ENCODE results near the gene LARP1.

DNA sequence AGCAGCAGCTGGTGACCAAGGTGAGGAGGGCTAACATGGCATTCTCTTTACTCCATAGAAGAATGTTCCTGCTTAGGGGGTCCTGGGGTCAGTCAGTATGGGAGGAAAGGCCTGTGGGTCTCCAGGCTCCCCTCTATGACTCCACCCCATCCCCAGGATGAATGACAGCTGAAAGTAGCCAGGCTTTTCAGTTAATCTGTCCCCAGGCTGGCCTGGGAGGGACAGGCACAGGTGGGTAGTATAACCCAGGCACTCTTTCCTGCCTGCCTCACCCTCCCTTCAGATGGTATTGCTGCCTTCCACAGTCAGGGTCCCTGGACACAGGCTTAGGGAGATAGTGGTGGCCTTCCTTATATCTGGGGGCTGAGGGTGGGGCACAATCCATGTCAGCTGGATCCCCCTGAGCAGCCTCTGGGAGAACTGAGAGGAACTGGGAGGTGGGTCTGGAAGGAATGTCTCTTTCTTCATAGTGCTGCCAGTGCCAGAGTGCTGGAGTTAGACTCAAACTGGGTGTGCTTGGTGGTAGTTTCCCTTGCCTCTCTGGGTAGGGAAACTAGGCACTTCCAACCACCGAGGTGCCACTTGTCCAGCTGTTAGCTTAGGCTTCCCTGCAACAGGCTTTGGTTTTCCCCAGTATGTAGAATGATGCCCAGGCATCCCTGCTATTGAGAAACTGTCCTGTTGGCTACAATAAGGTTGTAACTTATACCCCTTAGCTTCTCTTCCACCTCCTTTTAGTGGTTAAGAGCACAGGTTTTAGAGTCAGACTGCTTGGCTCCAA lies 27.8 kb downstream of the LARP1 start:
- TF ChIP-seq CTCF (IDR thresholded peaks at IDR 0.05; ENCODE audit: insufficient read depth, low read length, poor library complexity, severe bottlenecking) (no peak), EZH2phosphoT487 (conservative IDR thresholded peaks at IDR 0.05; ENCODE audit: low read length) (no peak)
